ENCODE measurements around the gene ATP10A.

ATP10A gene

DNA sequence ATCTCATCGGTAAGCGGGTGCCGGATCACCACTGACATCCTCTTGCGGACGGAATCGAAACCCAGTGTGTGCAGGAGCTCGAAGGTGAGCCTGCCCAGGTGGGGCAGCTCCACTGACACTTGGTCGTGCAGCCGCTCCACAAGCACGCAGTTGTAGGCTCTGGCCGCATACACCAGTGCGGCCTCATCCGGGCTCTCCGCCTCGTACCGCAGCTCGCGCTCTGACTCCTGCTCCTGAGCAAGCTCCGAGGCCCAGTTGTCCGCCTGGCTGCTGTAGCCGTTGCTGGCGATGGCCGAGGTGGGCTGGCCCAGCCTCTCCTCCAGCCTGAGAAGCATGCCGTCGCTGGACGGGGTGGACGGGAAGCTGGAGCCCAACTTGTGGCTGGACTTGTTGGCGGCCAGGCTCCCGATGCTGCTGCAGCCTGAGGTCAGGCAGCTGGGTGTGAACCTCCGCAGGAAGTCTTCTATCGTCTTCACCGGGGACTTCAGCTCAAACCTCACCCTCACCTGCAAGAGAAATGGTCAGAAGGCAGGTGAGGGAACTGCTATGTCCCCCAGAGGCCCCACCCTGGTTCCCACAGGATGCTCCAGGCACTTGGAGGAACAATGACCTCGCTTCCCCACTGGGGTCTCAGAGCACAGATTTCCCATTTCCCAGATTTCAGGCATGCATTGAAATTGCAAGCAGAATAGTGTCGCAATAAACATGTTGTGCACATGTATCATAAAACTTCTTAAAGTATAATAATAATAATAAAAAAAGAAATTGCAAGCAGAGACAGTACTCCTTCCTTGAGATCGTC, 149.2 kb downstream of the ATP10A start:
- H4K20me1 ChIP-seq (ENCODE audit: insufficient read depth, low read length), result no peaks in the 10 kb centered on the region
- TF ChIP-seq EZH2phosphoT487 (IDR thresholded peaks at IDR 0.05; ENCODE audit: low read length), result no peak
- TF ChIP-seq, protein P1, sequence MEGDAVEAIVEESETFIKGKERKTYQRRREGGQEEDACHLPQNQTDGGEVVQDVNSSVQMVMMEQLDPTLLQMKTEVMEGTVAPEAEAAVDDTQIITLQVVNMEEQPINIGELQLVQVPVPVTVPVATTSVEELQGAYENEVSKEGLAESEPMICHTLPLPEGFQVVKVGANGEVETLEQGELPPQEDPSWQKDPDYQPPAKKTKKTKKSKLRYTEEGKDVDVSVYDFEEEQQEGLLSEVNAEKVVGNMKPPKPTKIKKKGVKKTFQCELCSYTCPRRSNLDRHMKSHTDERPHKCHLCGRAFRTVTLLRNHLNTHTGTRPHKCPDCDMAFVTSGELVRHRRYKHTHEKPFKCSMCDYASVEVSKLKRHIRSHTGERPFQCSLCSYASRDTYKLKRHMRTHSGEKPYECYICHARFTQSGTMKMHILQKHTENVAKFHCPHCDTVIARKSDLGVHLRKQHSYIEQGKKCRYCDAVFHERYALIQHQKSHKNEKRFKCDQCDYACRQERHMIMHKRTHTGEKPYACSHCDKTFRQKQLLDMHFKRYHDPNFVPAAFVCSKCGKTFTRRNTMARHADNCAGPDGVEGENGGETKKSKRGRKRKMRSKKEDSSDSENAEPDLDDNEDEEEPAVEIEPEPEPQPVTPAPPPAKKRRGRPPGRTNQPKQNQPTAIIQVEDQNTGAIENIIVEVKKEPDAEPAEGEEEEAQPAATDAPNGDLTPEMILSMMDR (IDR thresholded peaks at IDR 0.05; ENCODE audit: low read length), result no peak
- TF ChIP-seq EZH2 (optimal IDR thresholded peaks at IDR 0.05; ENCODE audit: low read depth, low read length), result no peak
- no peaks in the 10 kb centered on the region for H3K9me3 ChIP-seq (replicated peaks; ENCODE audit: insufficient read depth, low read length)
- H3K9me2 ChIP-seq (replicated peaks; ENCODE audit: insufficient read depth, low read length), result no peaks in the 10 kb centered on the region
- H3K4me2 ChIP-seq (ENCODE audit: low read depth, low read length), result no peak overlapping the region
- no peaks in the 10 kb centered on the region for H3K4me1 ChIP-seq (ENCODE audit: low read length)
- H3K27ac ChIP-seq (ENCODE audit: low read length), result no peak overlapping the region
- no peaks in the 10 kb centered on the region for H3K36me3 ChIP-seq (replicated peaks; ENCODE audit: insufficient read depth, low read length)
- no peaks in the 10 kb centered on the region for H3K27me3 ChIP-seq (replicated peaks; ENCODE audit: insufficient read depth, low read length)
- no peaks in the 10 kb centered on the region for H3K79me2 ChIP-seq (ENCODE audit: low read length)
- no peak overlapping the region for H3K9ac ChIP-seq (ENCODE audit: low read length)
- no peak for DNase-seq
- H3F3A ChIP-seq (ENCODE audit: insufficient read depth, low read length), result no peaks in the 10 kb centered on the region
- no peak overlapping the region for H3K4me3 ChIP-seq (ENCODE audit: low read length)
- no peak overlapping the region for H2AFZ ChIP-seq (ENCODE audit: low read length)

DNA sequence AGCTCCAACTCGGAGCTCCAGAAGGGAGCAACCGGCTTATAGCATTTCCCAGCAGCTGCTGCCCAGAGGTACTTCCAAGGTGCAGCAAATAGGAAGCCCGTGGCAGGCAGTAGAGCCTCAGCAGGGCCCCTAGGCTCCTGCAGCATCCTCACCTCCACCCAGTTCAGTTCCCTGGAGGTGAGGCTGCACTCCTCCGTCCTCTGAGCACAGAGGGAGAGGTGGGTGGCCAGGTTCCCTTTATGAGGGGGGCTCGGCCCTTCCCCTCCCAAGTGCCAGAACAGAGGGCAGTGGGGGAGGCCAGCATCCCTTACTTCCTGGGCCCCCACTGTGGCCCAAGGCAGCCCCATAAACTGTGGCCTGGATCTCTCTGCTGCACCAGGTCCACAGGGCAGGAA, 150.2 kb downstream of the ATP10A start:
- H2AFZ ChIP-seq (ENCODE audit: low read length), result no peak overlapping the region
- no peak for DNase-seq
- H3F3A ChIP-seq (ENCODE audit: insufficient read depth, low read length), result no peaks in the 10 kb centered on the region
- no peak overlapping the region for H3K9ac ChIP-seq (ENCODE audit: low read length)
- no peak for TF ChIP-seq EZH2phosphoT487 (IDR thresholded peaks at IDR 0.05; ENCODE audit: low read length)
- TF ChIP-seq EZH2 (optimal IDR thresholded peaks at IDR 0.05; ENCODE audit: low read depth, low read length), result no peak
- TF ChIP-seq, protein P1 (IDR thresholded peaks at IDR 0.05; ENCODE audit: low read length), result no peak
- H3K36me3 ChIP-seq (replicated peaks; ENCODE audit: insufficient read depth, low read length), result no peaks in the 10 kb centered on the region
- H3K9me2 ChIP-seq (replicated peaks; ENCODE audit: insufficient read depth, low read length), result no peaks in the 10 kb centered on the region
- no peak overlapping the region for H3K4me3 ChIP-seq (ENCODE audit: low read length)
- H3K27me3 ChIP-seq (replicated peaks; ENCODE audit: insufficient read depth, low read length), result no peaks in the 10 kb centered on the region
- no peaks in the 10 kb centered on the region for H4K20me1 ChIP-seq (ENCODE audit: insufficient read depth, low read length)
- no peak overlapping the region for H3K27ac ChIP-seq (ENCODE audit: low read length)
- no peak overlapping the region for H3K4me2 ChIP-seq (ENCODE audit: low read depth, low read length)
- H3K4me1 ChIP-seq (ENCODE audit: low read length), result no peaks in the 10 kb centered on the region
- H3K9me3 ChIP-seq (replicated peaks; ENCODE audit: insufficient read depth, low read length), result no peaks in the 10 kb centered on the region
- no peaks in the 10 kb centered on the region for H3K79me2 ChIP-seq (ENCODE audit: low read length)

DNA sequence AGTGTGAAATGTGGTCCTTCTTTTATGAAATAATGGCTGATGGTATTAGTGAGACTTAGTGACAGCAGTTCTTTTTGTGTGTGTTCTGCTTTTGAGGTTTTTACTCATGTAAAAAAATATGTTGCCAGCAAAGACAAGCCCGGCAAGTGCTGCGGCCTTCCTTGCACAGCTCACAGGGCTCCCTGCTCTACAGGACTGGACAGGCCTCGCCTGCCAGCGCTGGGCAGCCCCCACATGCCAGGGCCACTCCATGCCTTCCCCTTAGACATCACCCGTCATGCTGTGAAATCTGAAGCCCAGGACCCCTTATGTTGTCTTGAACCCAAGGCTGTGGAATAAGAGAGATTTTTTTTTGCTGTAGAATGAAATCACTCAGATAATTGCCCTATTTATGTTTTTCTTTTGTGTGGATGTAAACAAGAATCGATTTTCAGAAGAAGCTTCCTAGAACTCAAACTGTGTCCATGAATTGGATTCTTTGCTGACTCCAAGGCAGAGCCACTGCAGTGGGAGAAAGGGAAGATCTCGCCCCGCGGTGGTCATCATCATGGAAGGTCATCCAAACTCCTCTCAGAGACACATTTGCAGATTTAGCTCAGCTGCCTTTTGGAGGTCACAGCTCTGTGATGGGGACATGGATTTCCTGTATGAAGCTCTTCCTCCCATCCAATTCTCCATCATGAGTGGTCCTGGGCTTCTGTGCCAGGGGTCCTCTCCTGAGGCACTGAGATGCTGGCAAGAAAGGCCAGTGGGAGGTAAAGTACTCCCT, 150.8 kb downstream of the ATP10A start:
- Histone ChIP-seq H2AFZ (ENCODE audit: low read length) (no peak overlapping the region), H3K9ac (ENCODE audit: low read length) (no peak overlapping the region), H3K4me1 (ENCODE audit: low read length) (no peaks in the 10 kb centered on the region), H3K27ac (ENCODE audit: low read length) (no peak overlapping the region), H3K9me2 (replicated peaks; ENCODE audit: insufficient read depth, low read length) (no peaks in the 10 kb centered on the region), H3K79me2 (ENCODE audit: low read length) (no peaks in the 10 kb centered on the region), H3K36me3 (replicated peaks; ENCODE audit: insufficient read depth, low read length) (no peaks in the 10 kb centered on the region), H3K4me2 (ENCODE audit: low read depth, low read length) (no peak overlapping the region), H3K9me3 (replicated peaks; ENCODE audit: insufficient read depth, low read length) (no peaks in the 10 kb centered on the region), H3F3A (ENCODE audit: insufficient read depth, low read length) (no peaks in the 10 kb centered on the region), H3K4me3 (ENCODE audit: low read length) (no peak overlapping the region), H3K27me3 (replicated peaks; ENCODE audit: insufficient read depth, low read length) (no peaks in the 10 kb centered on the region), H4K20me1 (ENCODE audit: insufficient read depth, low read length) (no peaks in the 10 kb centered on the region)
- DNase-seq, result no peak
- TF ChIP-seq EZH2 (optimal IDR thresholded peaks at IDR 0.05; ENCODE audit: low read depth, low read length), result no peak
- TF ChIP-seq EZH2phosphoT487 (IDR thresholded peaks at IDR 0.05; ENCODE audit: low read length), result no peak
- TF ChIP-seq, protein P1 (IDR thresholded peaks at IDR 0.05; ENCODE audit: low read length), result no peak

All from MM.1S (cell line).